HEK293 (cell line): Measurements from ENCODE around the gene CADM4.
A peak's percentile ranks its signal among the peaks of the same experiment; 100 is the strongest.

ENCODE experiments used
- FEZF1 ChIP-seq: fragments of 450-650 bp; formaldehyde crosslinking; IDR thresholded peaks from 2 replicates; pipeline ENCODE4 v1.5.1; 2016; ENCODE audit warnings: missing biosample characterization, missing genetic modification characterization
- SCRT1 ChIP-seq: fragments of 450-650 bp; formaldehyde crosslinking; IDR thresholded peaks from 2 replicates; pipeline ENCODE4 v1.5.1; 2016; ENCODE audit warnings: missing biosample characterization, missing genetic modification characterization, borderline replicate concordance
- SETDB1 ChIP-seq: IDR thresholded peaks from one replicate; pipeline ENCODE4 v1.6.1; 2017; ENCODE audit warnings: mild to moderate bottlenecking, low read length, moderate library complexity, mixed read lengths; ENCODE audit not compliant: insufficient read length
- TCF7L2 ChIP-seq: IDR thresholded peaks from 2 replicates; pipeline ENCODE4 v1.6.1; 2011; ENCODE audit warnings: low read depth, mild to moderate bottlenecking, inconsistent platforms, low read length, moderate library complexity, borderline replicate concordance
- TRIM28 ChIP-seq: IDR thresholded peaks from 2 replicates; pipeline ENCODE4 v1.6.1; 2011; ENCODE audit warnings: low read length, control low read depth, borderline replicate concordance
- ZBTB1 ChIP-seq: fragments of 450-650 bp; formaldehyde crosslinking; IDR thresholded peaks from 2 replicates; pipeline ENCODE4 v1.5.1; 2016; ENCODE audit warnings: missing biosample characterization, missing genetic modification characterization
- ZFHX2 ChIP-seq: fragments of 450-650 bp; formaldehyde crosslinking; conservative IDR thresholded peaks from 2 replicates; pipeline ENCODE4 v1.5.1; 2016; ENCODE audit warnings: missing biosample characterization, missing genetic modification characterization
- ZFP37 ChIP-seq: fragments of 450-650 bp; formaldehyde crosslinking; IDR thresholded peaks from 2 replicates; pipeline ENCODE4 v1.5.1; 2016; ENCODE audit warnings: missing biosample characterization, missing genetic modification characterization
- ZNF10 ChIP-seq: fragments of 450-650 bp; formaldehyde crosslinking; IDR thresholded peaks from 2 replicates; pipeline ENCODE4 v1.5.1; 2017; ENCODE audit warnings: missing biosample characterization, missing genetic modification characterization
- ZNF138 ChIP-seq: fragments of 450-650 bp; formaldehyde crosslinking; IDR thresholded peaks from 2 replicates; pipeline ENCODE4 v1.5.1; 2016; ENCODE audit warnings: missing biosample characterization, missing genetic modification characterization, borderline replicate concordance
- ZNF2 ChIP-seq: fragments of 450-650 bp; formaldehyde crosslinking; IDR thresholded peaks from 2 replicates; pipeline ENCODE4 v1.5.1; 2016; ENCODE audit warnings: missing biosample characterization, missing genetic modification characterization
- ZNF23 ChIP-seq: fragments of 450-650 bp; formaldehyde crosslinking; IDR thresholded peaks from 2 replicates; pipeline ENCODE4 v1.5.1; 2016; ENCODE audit warnings: missing biosample characterization, missing genetic modification characterization, borderline replicate concordance
- ZNF239 ChIP-seq: fragments of 450-650 bp; formaldehyde crosslinking; IDR thresholded peaks from 2 replicates; pipeline ENCODE4 v1.5.1; 2016; ENCODE audit warnings: missing biosample characterization, missing genetic modification characterization
- ZNF391 ChIP-seq: fragments of 450-650 bp; formaldehyde crosslinking; IDR thresholded peaks from 2 replicates; pipeline ENCODE4 v1.5.1; 2016; ENCODE audit warnings: low read depth, missing biosample characterization, missing genetic modification characterization, borderline replicate concordance
- ZNF48 ChIP-seq: fragments of 450-650 bp; formaldehyde crosslinking; IDR thresholded peaks from 2 replicates; pipeline ENCODE4 v1.5.1; 2016; ENCODE audit warnings: missing biosample characterization, missing genetic modification characterization
- ZNF571 ChIP-seq: fragments of 450-650 bp; formaldehyde crosslinking; IDR thresholded peaks from 2 replicates; pipeline ENCODE4 v1.5.0; 2017; ENCODE audit warnings: missing biosample characterization, missing genetic modification characterization
- ZNF596 ChIP-seq: fragments of 450-650 bp; IDR thresholded peaks from 2 replicates; pipeline ENCODE4 v1.5.0; 2018; ENCODE audit warnings: missing biosample characterization, mild to moderate bottlenecking, missing genetic modification characterization, moderate library complexity
- ZNF629 ChIP-seq: fragments of 450-650 bp; formaldehyde crosslinking; IDR thresholded peaks from 2 replicates; pipeline ENCODE4 v1.5.1; 2017; ENCODE audit warnings: missing biosample characterization, missing genetic modification characterization
- ZNF677 ChIP-seq: fragments of 450-650 bp; IDR thresholded peaks from 2 replicates; pipeline ENCODE4 v1.5.0; 2018; ENCODE audit warnings: missing biosample characterization, mild to moderate bottlenecking, missing genetic modification characterization, moderate library complexity
- ZNF747 ChIP-seq: fragments of 450-650 bp; formaldehyde crosslinking; IDR thresholded peaks from 2 replicates; pipeline ENCODE4 v1.5.1; 2016; ENCODE audit warnings: missing biosample characterization, missing genetic modification characterization
- ZNF76 ChIP-seq: fragments of 450-650 bp; formaldehyde crosslinking; IDR thresholded peaks from 2 replicates; pipeline ENCODE4; 2016; ENCODE audit warnings: low read depth, missing biosample characterization, missing genetic modification characterization, borderline replicate concordance
- ZNF776 ChIP-seq: fragments of 450-650 bp; formaldehyde crosslinking; IDR thresholded peaks from 2 replicates; pipeline ENCODE4 v1.5.0; 2017; ENCODE audit warnings: missing biosample characterization, missing genetic modification characterization, borderline replicate concordance
- ZNF837 ChIP-seq: fragments of 450-650 bp; formaldehyde crosslinking; IDR thresholded peaks from 2 replicates; pipeline ENCODE4 v1.5.1; 2016; ENCODE audit warnings: missing biosample characterization, missing genetic modification characterization
- ZSCAN16 ChIP-seq: fragments of 450-650 bp; formaldehyde crosslinking; IDR thresholded peaks from 2 replicates; pipeline ENCODE4 v1.5.1; 2016; ENCODE audit warnings: missing biosample characterization, missing genetic modification characterization
- ZSCAN23 ChIP-seq: fragments of 450-650 bp; formaldehyde crosslinking; IDR thresholded peaks from 2 replicates; pipeline ENCODE4 v1.5.1; 2016; ENCODE audit warnings: missing biosample characterization, missing genetic modification characterization
- ZSCAN30 ChIP-seq: fragments of 450-650 bp; IDR thresholded peaks from 2 replicates; pipeline ENCODE4 v1.5.1; 2018; ENCODE audit warnings: missing biosample characterization, mild to moderate bottlenecking, missing genetic modification characterization, moderate library complexity
- TF ChIP-seq, protein P1 (sequence below): fragments of 450-650 bp; formaldehyde crosslinking; IDR thresholded peaks from 2 replicates; pipeline ENCODE4 v1.5.1; 2016; ENCODE audit warnings: missing biosample characterization, missing genetic modification characterization
- TF ChIP-seq, protein P2 (sequence below): fragments of 450-650 bp; formaldehyde crosslinking; IDR thresholded peaks from 2 replicates; pipeline ENCODE4 v1.5.1; 2016; ENCODE audit warnings: missing biosample characterization, missing genetic modification characterization
- TF ChIP-seq, protein P3 (sequence below): fragments of 450-650 bp; formaldehyde crosslinking; IDR thresholded peaks from 2 replicates; pipeline ENCODE4 v1.5.1; 2016; ENCODE audit warnings: missing biosample characterization, missing genetic modification characterization
- TF ChIP-seq, protein P4 (sequence below): fragments of 450-650 bp; formaldehyde crosslinking; IDR thresholded peaks from 2 replicates; pipeline ENCODE4 v1.5.1; 2017; ENCODE audit warnings: missing biosample characterization, missing genetic modification characterization
- TF ChIP-seq, protein P5 (sequence below): fragments of 450-650 bp; formaldehyde crosslinking; IDR thresholded peaks from 2 replicates; pipeline ENCODE4 v1.5.1; 2017; ENCODE audit warnings: missing biosample characterization, missing genetic modification characterization

Gene CADM4

DNA sequence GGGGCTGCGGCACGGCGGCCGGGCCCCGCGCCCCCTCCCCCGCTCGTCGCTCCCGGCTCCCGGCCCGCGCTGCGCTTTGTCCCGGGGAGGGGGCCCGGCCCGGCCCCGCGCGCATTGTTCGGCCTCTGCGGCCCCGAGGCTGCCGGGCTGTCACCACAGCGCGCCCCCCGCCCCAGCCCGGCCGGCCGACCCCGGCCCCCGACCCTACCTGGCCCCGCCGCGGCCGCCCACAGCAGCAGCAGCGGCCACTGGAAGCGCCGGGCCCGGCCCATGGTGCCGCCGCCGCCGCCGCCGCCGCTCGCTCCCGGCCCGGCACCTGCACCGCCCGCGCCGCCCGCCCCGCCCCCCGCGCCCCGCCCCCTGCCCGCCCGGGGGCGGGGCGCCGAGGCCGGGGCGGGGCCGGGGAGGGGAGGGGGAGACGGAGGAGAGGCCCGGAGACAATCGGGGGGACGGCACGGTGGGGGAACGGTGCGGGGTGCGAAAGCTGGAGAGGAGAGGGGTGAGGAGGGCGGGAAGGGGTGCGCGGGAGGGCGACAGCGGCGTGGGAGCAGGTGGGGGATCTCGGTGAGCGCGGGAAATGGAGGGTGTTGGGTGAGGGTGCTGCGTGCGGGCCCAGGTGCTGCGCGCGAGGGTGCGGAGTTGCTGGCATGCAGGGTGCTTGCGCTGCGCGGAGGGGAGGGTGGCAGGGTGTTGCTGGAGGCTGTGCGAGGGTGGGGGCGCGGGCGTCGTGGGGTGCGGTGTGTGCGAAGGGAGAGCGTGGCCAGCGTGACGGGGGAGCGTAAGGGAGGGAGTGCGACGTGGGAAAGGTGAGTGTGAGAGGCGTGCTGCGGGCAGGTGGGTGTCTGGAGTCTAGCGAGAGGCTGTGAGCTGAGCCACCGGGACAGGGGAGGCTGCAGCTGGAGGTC, at the start of gene CADM4 (continued):
- TF ChIP-seq, protein P1, sequence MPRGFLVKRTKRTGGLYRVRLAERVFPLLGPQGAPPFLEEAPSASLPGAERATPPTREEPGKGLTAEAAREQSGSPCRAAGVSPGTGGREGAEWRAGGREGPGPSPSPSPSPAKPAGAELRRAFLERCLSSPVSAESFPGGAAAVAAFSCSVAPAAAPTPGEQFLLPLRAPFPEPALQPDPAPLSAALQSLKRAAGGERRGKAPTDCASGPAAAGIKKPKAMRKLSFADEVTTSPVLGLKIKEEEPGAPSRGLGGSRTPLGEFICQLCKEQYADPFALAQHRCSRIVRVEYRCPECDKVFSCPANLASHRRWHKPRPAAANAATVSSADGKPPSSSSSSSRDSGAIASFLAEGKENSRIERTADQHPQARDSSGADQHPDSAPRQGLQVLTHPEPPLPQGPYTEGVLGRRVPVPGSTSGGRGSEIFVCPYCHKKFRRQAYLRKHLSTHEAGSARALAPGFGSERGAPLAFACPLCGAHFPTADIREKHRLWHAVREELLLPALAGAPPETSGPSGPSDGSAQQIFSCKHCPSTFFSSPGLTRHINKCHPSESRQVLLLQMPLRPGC (tag by site-specific recombination): peak; percentile 89
- TF ChIP-seq ZNF596 (tag by site-specific recombination): peak; percentile 50; the same call in 1 of the 2 replicates
- TF ChIP-seq ZNF677 (tag by site-specific recombination): 0 out of 2 replicates have a peak, but pooled peaks have one; percentile 18
- no peak; the same call in 1 of the 2 replicates for TF ChIP-seq ZNF23 (tag by site-specific recombination)
- peak; percentile 96; the same call in 1 of the 2 replicates for TF ChIP-seq ZNF837 (tag by site-specific recombination)
- TF ChIP-seq ZNF239 (tag by site-specific recombination): peak; percentile 84
- peak; percentile 97 for TF ChIP-seq ZBTB1
- TF ChIP-seq ZFHX2: peak; percentile 99
- peak; percentile 42; the same call in 1 of the 2 replicates for TF ChIP-seq SCRT1 (tag by site-specific recombination)
- no peak for TF ChIP-seq ZSCAN30 (tag by site-specific recombination)
- peak; percentile 87 for TF ChIP-seq ZNF76 (tag by site-specific recombination)
- TF ChIP-seq ZSCAN16 (tag by site-specific recombination): peak; percentile 84; the same call in 1 of the 2 replicates
- TF ChIP-seq, protein P2, sequence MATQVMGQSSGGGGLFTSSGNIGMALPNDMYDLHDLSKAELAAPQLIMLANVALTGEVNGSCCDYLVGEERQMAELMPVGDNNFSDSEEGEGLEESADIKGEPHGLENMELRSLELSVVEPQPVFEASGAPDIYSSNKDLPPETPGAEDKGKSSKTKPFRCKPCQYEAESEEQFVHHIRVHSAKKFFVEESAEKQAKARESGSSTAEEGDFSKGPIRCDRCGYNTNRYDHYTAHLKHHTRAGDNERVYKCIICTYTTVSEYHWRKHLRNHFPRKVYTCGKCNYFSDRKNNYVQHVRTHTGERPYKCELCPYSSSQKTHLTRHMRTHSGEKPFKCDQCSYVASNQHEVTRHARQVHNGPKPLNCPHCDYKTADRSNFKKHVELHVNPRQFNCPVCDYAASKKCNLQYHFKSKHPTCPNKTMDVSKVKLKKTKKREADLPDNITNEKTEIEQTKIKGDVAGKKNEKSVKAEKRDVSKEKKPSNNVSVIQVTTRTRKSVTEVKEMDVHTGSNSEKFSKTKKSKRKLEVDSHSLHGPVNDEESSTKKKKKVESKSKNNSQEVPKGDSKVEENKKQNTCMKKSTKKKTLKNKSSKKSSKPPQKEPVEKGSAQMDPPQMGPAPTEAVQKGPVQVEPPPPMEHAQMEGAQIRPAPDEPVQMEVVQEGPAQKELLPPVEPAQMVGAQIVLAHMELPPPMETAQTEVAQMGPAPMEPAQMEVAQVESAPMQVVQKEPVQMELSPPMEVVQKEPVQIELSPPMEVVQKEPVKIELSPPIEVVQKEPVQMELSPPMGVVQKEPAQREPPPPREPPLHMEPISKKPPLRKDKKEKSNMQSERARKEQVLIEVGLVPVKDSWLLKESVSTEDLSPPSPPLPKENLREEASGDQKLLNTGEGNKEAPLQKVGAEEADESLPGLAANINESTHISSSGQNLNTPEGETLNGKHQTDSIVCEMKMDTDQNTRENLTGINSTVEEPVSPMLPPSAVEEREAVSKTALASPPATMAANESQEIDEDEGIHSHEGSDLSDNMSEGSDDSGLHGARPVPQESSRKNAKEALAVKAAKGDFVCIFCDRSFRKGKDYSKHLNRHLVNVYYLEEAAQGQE (tag by site-specific recombination): no peak
- TF ChIP-seq ZNF10 (tag by site-specific recombination): peak; percentile 72; the same call in 1 of the 2 replicates
- TF ChIP-seq ZNF48: no peak
- TF ChIP-seq ZNF629: peak; percentile 59
- TF ChIP-seq ZSCAN23: peak; percentile 80
- no peak for TF ChIP-seq TRIM28
- no peak for TF ChIP-seq TCF7L2
- peak; percentile 47 for TF ChIP-seq FEZF1 (tag by site-specific recombination)
- TF ChIP-seq ZNF776 (tag by site-specific recombination): no peak
- TF ChIP-seq, protein P3, sequence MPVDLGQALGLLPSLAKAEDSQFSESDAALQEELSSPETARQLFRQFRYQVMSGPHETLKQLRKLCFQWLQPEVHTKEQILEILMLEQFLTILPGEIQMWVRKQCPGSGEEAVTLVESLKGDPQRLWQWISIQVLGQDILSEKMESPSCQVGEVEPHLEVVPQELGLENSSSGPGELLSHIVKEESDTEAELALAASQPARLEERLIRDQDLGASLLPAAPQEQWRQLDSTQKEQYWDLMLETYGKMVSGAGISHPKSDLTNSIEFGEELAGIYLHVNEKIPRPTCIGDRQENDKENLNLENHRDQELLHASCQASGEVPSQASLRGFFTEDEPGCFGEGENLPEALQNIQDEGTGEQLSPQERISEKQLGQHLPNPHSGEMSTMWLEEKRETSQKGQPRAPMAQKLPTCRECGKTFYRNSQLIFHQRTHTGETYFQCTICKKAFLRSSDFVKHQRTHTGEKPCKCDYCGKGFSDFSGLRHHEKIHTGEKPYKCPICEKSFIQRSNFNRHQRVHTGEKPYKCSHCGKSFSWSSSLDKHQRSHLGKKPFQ: 0 out of 2 replicates have a peak, but pooled peaks have one; percentile 30
- TF ChIP-seq ZNF391 (tag by site-specific recombination): peak; percentile 99
- peak; percentile 89; the same call in 1 of the 2 replicates for TF ChIP-seq ZNF747 (tag by site-specific recombination)
- TF ChIP-seq ZNF138: no peak
- TF ChIP-seq, protein P4, sequence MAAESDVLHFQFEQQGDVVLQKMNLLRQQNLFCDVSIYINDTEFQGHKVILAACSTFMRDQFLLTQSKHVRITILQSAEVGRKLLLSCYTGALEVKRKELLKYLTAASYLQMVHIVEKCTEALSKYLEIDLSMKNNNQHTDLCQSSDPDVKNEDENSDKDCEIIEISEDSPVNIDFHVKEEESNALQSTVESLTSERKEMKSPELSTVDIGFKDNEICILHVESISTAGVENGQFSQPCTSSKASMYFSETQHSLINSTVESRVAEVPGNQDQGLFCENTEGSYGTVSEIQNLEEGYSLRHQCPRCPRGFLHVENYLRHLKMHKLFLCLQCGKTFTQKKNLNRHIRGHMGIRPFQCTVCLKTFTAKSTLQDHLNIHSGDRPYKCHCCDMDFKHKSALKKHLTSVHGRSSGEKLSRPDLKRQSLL: peak; percentile 50; the same call in 1 of the 2 replicates
- TF ChIP-seq, protein P5, sequence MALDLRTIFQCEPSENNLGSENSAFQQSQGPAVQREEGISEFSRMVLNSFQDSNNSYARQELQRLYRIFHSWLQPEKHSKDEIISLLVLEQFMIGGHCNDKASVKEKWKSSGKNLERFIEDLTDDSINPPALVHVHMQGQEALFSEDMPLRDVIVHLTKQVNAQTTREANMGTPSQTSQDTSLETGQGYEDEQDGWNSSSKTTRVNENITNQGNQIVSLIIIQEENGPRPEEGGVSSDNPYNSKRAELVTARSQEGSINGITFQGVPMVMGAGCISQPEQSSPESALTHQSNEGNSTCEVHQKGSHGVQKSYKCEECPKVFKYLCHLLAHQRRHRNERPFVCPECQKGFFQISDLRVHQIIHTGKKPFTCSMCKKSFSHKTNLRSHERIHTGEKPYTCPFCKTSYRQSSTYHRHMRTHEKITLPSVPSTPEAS (tag by site-specific recombination): peak; percentile 58
- TF ChIP-seq ZNF2 (tag by site-specific recombination): peak; percentile 97
- TF ChIP-seq ZNF571 (tag by site-specific recombination): no peak
- TF ChIP-seq ZFP37 (tag by site-specific recombination): peak; percentile 79; the same call in 1 of the 2 replicates
- no peak for TF ChIP-seq SETDB1
